ENCODE measurements around the gene PHF2.
A peak's percentile ranks its signal among the peaks of the same experiment; 100 is the strongest.

GRCh38 chr9:93684806-93685543, 108.6 kb downstream of the PHF2 start:
- TF ChIP-seq MAX (IDR thresholded peaks at IDR 0.05; ENCODE audit: low read depth), result no peak
- TF ChIP-seq, protein P1, sequence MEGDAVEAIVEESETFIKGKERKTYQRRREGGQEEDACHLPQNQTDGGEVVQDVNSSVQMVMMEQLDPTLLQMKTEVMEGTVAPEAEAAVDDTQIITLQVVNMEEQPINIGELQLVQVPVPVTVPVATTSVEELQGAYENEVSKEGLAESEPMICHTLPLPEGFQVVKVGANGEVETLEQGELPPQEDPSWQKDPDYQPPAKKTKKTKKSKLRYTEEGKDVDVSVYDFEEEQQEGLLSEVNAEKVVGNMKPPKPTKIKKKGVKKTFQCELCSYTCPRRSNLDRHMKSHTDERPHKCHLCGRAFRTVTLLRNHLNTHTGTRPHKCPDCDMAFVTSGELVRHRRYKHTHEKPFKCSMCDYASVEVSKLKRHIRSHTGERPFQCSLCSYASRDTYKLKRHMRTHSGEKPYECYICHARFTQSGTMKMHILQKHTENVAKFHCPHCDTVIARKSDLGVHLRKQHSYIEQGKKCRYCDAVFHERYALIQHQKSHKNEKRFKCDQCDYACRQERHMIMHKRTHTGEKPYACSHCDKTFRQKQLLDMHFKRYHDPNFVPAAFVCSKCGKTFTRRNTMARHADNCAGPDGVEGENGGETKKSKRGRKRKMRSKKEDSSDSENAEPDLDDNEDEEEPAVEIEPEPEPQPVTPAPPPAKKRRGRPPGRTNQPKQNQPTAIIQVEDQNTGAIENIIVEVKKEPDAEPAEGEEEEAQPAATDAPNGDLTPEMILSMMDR (IDR thresholded peaks at IDR 0.05), result peak; percentile 19; the same call in 1 of the 2 replicates
- TF ChIP-seq, protein P2, sequence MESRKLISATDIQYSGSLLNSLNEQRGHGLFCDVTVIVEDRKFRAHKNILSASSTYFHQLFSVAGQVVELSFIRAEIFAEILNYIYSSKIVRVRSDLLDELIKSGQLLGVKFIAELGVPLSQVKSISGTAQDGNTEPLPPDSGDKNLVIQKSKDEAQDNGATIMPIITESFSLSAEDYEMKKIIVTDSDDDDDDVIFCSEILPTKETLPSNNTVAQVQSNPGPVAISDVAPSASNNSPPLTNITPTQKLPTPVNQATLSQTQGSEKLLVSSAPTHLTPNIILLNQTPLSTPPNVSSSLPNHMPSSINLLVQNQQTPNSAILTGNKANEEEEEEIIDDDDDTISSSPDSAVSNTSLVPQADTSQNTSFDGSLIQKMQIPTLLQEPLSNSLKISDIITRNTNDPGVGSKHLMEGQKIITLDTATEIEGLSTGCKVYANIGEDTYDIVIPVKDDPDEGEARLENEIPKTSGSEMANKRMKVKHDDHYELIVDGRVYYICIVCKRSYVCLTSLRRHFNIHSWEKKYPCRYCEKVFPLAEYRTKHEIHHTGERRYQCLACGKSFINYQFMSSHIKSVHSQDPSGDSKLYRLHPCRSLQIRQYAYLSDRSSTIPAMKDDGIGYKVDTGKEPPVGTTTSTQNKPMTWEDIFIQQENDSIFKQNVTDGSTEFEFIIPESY (IDR thresholded peaks at IDR 0.05; ENCODE audit: borderline replicate concordance, low read depth), result no peak
- no peak for TF ChIP-seq GABPA (IDR thresholded peaks at IDR 0.05; ENCODE audit: low read depth)
- TF ChIP-seq TCF12 (IDR thresholded peaks at IDR 0.05), result no peak
- no peak for TF ChIP-seq RFX5 (IDR thresholded peaks at IDR 0.05; ENCODE audit: low read length)

Data from SK-N-SH (cell line).